ENCODE data around the gene HPN.

The HPN gene

DNA sequence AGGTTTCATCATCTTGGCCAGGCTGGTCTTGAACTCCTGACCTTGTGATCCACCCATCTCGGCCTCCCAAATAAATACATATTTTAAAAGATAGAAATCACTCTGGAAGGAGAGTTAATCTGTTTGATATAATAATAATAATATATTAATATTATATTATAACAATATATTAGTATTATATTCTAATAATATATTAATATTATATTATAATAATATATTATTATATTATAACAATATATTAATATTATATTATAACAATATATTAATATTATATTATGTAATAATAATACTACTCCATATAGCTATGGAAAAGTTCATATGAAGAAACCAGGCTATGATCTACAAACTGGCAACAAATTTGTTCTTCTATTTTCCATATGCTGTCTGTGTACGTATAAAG lies 16.8 kb downstream of the HPN start:
- H3K27ac ChIP-seq: no peak overlapping the region
- H3K9me3 ChIP-seq (ENCODE audit: severe bottlenecking): no peaks in the 10 kb centered on the region
- H3K36me3 ChIP-seq: no peaks in the 10 kb centered on the region
- TF ChIP-seq, protein P1, sequence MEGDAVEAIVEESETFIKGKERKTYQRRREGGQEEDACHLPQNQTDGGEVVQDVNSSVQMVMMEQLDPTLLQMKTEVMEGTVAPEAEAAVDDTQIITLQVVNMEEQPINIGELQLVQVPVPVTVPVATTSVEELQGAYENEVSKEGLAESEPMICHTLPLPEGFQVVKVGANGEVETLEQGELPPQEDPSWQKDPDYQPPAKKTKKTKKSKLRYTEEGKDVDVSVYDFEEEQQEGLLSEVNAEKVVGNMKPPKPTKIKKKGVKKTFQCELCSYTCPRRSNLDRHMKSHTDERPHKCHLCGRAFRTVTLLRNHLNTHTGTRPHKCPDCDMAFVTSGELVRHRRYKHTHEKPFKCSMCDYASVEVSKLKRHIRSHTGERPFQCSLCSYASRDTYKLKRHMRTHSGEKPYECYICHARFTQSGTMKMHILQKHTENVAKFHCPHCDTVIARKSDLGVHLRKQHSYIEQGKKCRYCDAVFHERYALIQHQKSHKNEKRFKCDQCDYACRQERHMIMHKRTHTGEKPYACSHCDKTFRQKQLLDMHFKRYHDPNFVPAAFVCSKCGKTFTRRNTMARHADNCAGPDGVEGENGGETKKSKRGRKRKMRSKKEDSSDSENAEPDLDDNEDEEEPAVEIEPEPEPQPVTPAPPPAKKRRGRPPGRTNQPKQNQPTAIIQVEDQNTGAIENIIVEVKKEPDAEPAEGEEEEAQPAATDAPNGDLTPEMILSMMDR (IDR thresholded peaks at IDR 0.05; ENCODE audit: low read depth, low read length): no peak
- H3K27me3 ChIP-seq (ENCODE audit: insufficient read depth, low read depth, severe bottlenecking): no peaks in the 10 kb centered on the region
- no peak overlapping the region for H3K4me3 ChIP-seq (ENCODE audit: low read depth, low read length)
- DNase-seq: no peak

DNA sequence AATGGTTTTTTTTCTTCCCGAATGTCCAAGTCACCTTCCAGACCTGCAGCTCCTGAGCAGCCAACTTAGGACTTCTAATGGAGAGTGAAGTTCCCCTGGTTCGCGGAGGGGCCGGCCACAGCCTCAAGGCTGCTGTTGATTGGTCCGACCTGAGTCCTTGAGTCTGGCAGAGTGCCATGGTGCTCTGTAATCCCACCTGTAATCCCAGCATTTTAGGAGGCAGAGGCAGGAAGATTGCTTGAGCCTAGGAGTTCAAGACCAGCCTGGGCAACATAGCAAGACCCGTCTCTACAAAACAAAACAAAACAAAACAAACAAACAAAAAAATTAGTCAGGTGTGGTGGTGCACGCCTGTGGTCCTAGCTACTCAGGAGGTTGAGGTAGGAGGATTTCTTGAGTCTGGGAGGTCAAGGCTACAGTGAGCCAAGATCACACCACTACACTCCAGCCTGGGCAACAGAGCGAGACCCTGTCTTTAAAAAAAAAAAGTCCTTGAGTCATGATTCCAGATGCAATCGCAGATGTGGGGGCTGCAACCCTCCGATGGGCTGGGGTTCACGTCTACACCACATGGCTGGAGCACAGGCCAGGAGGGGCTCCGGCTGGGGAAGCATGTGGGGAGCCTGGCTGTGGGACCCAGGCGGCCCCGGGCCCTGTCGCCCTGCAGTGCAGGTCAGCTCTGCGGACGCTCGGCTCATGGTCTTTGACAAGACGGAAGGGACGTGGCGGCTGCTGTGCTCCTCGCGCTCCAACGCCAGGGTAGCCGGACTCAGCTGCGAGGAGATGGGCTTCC lies 17.7 kb downstream of the HPN start:
- TF ChIP-seq, protein P1 (IDR thresholded peaks at IDR 0.05; ENCODE audit: low read depth, low read length): no peak
- Histone ChIP-seq H3K27ac (no peak overlapping the region), H3K36me3 (no peaks in the 10 kb centered on the region), H3K27me3 (ENCODE audit: insufficient read depth, low read depth, severe bottlenecking) (no peaks in the 10 kb centered on the region), H3K9me3 (ENCODE audit: severe bottlenecking) (no peaks in the 10 kb centered on the region), H3K4me3 (ENCODE audit: low read depth, low read length) (no peak overlapping the region)
- DNase-seq: no peak

DNA sequence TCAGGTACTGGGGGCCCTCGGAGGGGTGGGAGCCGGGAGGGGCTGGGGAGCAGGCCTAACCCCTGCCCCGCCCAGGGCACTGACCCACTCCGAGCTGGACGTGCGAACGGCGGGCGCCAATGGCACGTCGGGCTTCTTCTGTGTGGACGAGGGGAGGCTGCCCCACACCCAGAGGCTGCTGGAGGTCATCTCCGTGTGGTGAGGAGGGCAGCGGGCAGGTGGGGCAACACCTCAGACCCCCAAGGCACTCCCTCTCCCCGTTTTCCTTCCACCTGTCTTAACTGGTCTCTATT lies 18.2 kb downstream of the HPN start:
- TF ChIP-seq, protein P1 (IDR thresholded peaks at IDR 0.05; ENCODE audit: low read depth, low read length): no peak

DNA sequence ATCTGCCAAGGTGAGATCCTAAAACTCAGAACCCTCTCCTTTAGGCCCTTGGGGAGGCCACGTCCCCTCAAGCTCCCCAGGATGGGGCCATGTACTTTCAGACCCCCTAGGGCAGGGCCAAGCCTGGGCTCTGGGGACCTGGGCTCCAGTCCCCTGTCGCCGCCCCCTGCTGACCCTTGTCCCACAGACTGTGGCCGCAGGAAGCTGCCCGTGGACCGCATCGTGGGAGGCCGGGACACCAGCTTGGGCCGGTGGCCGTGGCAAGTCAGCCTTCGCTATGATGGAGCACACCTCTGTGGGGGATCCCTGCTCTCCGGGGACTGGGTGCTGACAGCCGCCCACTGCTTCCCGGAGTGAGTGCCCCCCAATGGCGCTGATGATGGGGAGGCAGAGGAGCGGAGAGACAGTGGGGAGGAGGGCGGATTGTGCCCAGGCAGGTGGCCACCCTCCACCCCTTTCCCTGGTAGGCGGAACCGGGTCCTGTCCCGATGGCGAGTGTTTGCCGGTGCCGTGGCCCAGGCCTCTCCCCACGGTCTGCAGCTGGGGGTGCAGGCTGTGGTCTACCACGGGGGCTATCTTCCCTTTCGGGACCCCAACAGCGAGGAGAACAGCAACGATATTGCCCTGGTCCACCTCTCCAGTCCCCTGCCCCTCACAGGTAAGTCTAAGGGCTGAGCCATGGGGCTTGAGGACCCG lies 18.8 kb downstream of the HPN start:
- no peaks in the 10 kb centered on the region for H3K9me3 ChIP-seq (ENCODE audit: severe bottlenecking)
- H3K36me3 ChIP-seq: no peaks in the 10 kb centered on the region
- no peaks in the 10 kb centered on the region for H3K27me3 ChIP-seq (ENCODE audit: insufficient read depth, low read depth, severe bottlenecking)
- no peak overlapping the region for H3K27ac ChIP-seq
- no peak overlapping the region for H3K4me3 ChIP-seq (ENCODE audit: low read depth, low read length)
- DNase-seq: no peak
- TF ChIP-seq, protein P1 (IDR thresholded peaks at IDR 0.05; ENCODE audit: low read depth, low read length): no peak

More for the DNA sequence above, 18.2 kb downstream of the HPN start:
- H3K27me3 ChIP-seq (ENCODE audit: insufficient read depth, low read depth, severe bottlenecking): no peaks in the 10 kb centered on the region
- no peak overlapping the region for H3K27ac ChIP-seq
- H3K9me3 ChIP-seq (ENCODE audit: severe bottlenecking): no peaks in the 10 kb centered on the region
- H3K36me3 ChIP-seq: no peaks in the 10 kb centered on the region
- no peak overlapping the region for H3K4me3 ChIP-seq (ENCODE audit: low read depth, low read length)
- no peak for DNase-seq

DNA sequence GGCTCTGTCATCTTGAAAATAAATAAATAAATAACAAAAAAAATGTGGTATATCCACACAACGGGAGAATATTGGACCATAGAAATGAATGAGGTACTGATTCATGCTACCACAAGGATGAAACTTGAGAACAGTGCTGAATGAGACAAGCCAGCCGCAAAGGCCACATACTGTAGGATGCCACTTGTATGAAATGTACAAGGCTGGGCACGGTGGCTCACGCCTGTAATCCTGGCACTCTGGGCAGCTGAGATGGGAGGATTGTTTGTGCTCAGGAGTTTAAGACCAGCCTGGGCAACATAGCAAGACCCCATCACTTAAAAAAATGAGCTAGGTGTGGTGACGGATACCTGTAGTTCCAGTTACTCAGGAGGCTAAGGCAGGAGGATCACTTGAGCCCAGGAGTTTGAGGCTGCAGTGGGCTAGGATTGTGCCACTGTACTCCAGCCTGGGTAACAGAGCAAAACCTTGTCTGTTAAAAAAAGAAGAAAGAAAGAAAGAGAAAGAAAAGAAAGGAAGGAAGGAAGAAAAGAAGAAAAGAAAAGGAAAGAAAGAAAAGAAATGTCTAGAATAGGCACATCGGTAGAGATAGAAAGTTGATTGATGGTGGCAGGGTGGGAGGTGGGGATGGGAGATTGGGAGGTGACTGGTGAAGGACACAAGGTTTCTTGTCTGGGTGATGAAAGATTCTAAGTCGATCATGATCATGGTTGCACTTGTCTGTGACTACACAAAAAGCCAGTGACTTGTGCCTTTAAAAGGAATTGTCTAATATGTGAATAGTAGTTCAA lies 20.3 kb downstream of the HPN start:
- Histone ChIP-seq H3K27me3 (ENCODE audit: insufficient read depth, low read depth, severe bottlenecking) (no peaks in the 10 kb centered on the region), H3K4me3 (ENCODE audit: low read depth, low read length) (no peak overlapping the region), H3K27ac (no peak overlapping the region), H3K9me3 (ENCODE audit: severe bottlenecking) (peaks cover 3% of the 10 kb centered on the region), H3K36me3 (no peaks in the 10 kb centered on the region)
- DNase-seq: no peak
- TF ChIP-seq, protein P1 (IDR thresholded peaks at IDR 0.05; ENCODE audit: low read depth, low read length): no peak

Measured in WERI-Rb-1 (cell line).